HEK293 (cell line): ENCODE results near the gene BMP2K.
"Not testable (repeated sequence)": the region's sequence is repeated elsewhere in the genome, so short reads cannot be mapped to it uniquely, and the experiment has no call there.

ENCODE experiments used
- CTCF ChIA-PET: fragments of 350-600 bp; formaldehyde crosslinking; extraction: SDS; loops from one replicate; lab custom pipeline; 2021; ENCODE audit warnings: antibody characterized with exemption; lab: Yijun Ruan, JAX
- POLR2A ChIA-PET: fragments of 300-600 bp; formaldehyde crosslinking; extraction: SDS; loops from one replicate; lab custom pipeline; 2020; ENCODE audit warnings: antibody characterized with exemption, inconsistent platforms; lab: Yijun Ruan, JAX
- H3K27ac ChIP-seq: fragments of 200-500 bp; sonication (Bioruptor generic); 2 replicates; pipeline ENCODE4 v1.5.1; 2014; ENCODE audit warnings: low read depth, low read length, control low read depth, inconsistent platforms; ENCODE audit errors: extremely low read depth
- H3K36me3 ChIP-seq, 2 experiments: fragments of 200-500 bp in 1 of 2; sonication (Bioruptor generic) in 1 of 2; 1 replicate in 1 of 2; 2 replicates in 1 of 2; pipeline ENCODE4 v1.5.1; 2014 to 2017; ENCODE audit warnings: inconsistent platforms in 2 of 2, low read length in 2 of 2; ENCODE audit not compliant: control insufficient read depth in 2 of 2, insufficient read depth in 1 of 2
- H3K4me1 ChIP-seq: fragments of 200-500 bp; sonication (Bioruptor generic); 2 replicates; pipeline ENCODE4 v1.5.1; 2014; ENCODE audit warnings: mild to moderate bottlenecking, low read length, inconsistent platforms; ENCODE audit not compliant: control insufficient read depth, insufficient read depth
- H3K4me3 ChIP-seq: 2 replicates; pipeline ENCODE4 v1.5.1; 2011; ENCODE audit warnings: low read depth, mild to moderate bottlenecking, control low read depth, low read length, moderate library complexity
- H3K9me3 ChIP-seq: fragments of 200-500 bp; sonication (Bioruptor generic); 2 replicates; pipeline ENCODE4 v1.5.1; 2014; ENCODE audit warnings: low read depth, low read length, inconsistent platforms; ENCODE audit not compliant: control insufficient read depth, insufficient read depth
- BCL11B ChIP-seq: fragments of 450-650 bp; formaldehyde crosslinking; IDR thresholded peaks from 2 replicates; pipeline ENCODE4 v1.5.1; 2016; ENCODE audit warnings: low read depth, missing biosample characterization, missing genetic modification characterization
- ZEB2 ChIP-seq: fragments of 450-650 bp; formaldehyde crosslinking; IDR thresholded peaks from 2 replicates; pipeline ENCODE4 v1.5.1; 2016; ENCODE audit warnings: missing biosample characterization, missing genetic modification characterization
- ZNF146 ChIP-seq: fragments of 450-650 bp; formaldehyde crosslinking; IDR thresholded peaks from 2 replicates; pipeline ENCODE4 v1.5.1; 2016; ENCODE audit warnings: missing biosample characterization, missing genetic modification characterization
- ZNF19 ChIP-seq: fragments of 450-650 bp; formaldehyde crosslinking; IDR thresholded peaks from 2 replicates; pipeline ENCODE4; 2016; ENCODE audit warnings: missing biosample characterization, missing genetic modification characterization, low read depth
- ZNF391 ChIP-seq: fragments of 450-650 bp; formaldehyde crosslinking; IDR thresholded peaks from 2 replicates; pipeline ENCODE4 v1.5.1; 2016; ENCODE audit warnings: low read depth, missing biosample characterization, missing genetic modification characterization, borderline replicate concordance
- ZNF521 ChIP-seq: fragments of 450-650 bp; formaldehyde crosslinking; IDR thresholded peaks from 2 replicates; pipeline ENCODE4 v1.5.1; 2017; ENCODE audit warnings: missing biosample characterization, mild to moderate bottlenecking, missing genetic modification characterization
- TF ChIP-seq, protein P1 (sequence below): fragments of 450-650 bp; formaldehyde crosslinking; IDR thresholded peaks from 2 replicates; pipeline ENCODE4 v1.5.1; 2017; ENCODE audit warnings: missing biosample characterization, missing genetic modification characterization
- TF ChIP-seq, protein P2 (sequence below): fragments of 450-650 bp; formaldehyde crosslinking; IDR thresholded peaks from 2 replicates; pipeline ENCODE4 v1.5.1; 2016; ENCODE audit warnings: missing biosample characterization, missing genetic modification characterization, borderline replicate concordance
- TF ChIP-seq, protein P3 (sequence below): fragments of 450-650 bp; formaldehyde crosslinking; IDR thresholded peaks from 2 replicates; pipeline ENCODE4 v1.5.1; 2016; ENCODE audit warnings: missing biosample characterization, missing genetic modification characterization

BMP2K gene

GRCh38 chr4:78788007-78788889, 12.1 kb downstream of the BMP2K start:
- CTCF ChIA-PET: interaction anchor here (0.6 kb wide), 1 partner anchor 21 kb away, joined by 5 read pairs; no protein-coding TSS in a partner anchor
- no peaks in the 10 kb centered on the region for H3K36me3 ChIP-seq
- TF ChIP-seq, protein P1, sequence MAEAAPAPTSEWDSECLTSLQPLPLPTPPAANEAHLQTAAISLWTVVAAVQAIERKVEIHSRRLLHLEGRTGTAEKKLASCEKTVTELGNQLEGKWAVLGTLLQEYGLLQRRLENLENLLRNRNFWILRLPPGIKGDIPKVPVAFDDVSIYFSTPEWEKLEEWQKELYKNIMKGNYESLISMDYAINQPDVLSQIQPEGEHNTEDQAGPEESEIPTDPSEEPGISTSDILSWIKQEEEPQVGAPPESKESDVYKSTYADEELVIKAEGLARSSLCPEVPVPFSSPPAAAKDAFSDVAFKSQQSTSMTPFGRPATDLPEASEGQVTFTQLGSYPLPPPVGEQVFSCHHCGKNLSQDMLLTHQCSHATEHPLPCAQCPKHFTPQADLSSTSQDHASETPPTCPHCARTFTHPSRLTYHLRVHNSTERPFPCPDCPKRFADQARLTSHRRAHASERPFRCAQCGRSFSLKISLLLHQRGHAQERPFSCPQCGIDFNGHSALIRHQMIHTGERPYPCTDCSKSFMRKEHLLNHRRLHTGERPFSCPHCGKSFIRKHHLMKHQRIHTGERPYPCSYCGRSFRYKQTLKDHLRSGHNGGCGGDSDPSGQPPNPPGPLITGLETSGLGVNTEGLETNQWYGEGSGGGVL (tag by site-specific recombination): no peak
- TF ChIP-seq ZEB2 (tag by site-specific recombination) (no peak), BCL11B (no peak), ZNF19 (tag by site-specific recombination) (no peak), ZNF391 (tag by site-specific recombination) (no peak)
- TF ChIP-seq, all 188 proteins: peak for 0
- Histone ChIP-seq H3K27ac (no peak overlapping the region), H3K9me3 (no peaks in the 10 kb centered on the region), H3K4me1 (no peaks in the 10 kb centered on the region), H3K4me3 (no peak overlapping the region)
- POLR2A ChIA-PET: no interaction called here

DNA sequence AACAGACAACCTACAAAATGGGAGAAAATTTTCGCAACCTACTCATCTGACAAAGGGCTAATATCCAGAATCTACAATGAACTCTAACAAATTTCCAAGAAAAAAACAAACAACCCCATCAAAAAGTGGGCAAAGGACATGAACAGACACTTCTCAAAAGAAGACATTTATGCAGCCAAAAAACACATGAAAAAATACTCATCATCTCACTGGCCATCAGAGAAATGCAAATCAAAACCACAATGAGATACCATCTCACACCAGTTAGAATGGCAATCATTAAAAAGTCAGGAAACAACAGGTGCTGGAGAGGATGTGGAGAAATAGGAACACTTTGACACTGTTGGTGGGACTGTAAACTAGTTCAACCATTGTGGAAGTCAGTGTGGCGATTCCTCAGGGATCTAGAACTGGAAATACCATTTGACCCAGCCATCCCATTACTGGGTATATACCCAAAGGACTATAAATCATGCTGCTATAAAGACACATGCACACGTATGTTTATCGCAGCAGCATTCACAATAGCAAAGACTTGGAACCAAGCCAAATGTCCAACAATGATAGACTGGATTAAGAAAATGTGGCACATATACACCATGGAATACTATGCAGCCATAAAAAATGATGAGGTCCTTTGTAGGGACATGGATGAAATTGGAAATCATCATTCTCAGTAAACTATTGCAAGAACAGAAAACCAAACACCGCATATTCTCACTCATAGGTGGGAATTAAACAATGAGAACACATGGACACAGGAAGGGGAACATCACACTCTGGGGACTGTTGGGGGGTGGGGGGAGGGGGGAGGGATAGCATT, 19.7 kb downstream of the BMP2K start:
- TF ChIP-seq ZNF146 (tag by site-specific recombination): peak; percentile 85
- H3K9me3 ChIP-seq, H3K27ac ChIP-seq, POLR2A ChIA-PET, H3K36me3 ChIP-seq, CTCF ChIA-PET, H3K4me3 ChIP-seq, H3K4me1 ChIP-seq: not testable (repeated sequence)

DNA sequence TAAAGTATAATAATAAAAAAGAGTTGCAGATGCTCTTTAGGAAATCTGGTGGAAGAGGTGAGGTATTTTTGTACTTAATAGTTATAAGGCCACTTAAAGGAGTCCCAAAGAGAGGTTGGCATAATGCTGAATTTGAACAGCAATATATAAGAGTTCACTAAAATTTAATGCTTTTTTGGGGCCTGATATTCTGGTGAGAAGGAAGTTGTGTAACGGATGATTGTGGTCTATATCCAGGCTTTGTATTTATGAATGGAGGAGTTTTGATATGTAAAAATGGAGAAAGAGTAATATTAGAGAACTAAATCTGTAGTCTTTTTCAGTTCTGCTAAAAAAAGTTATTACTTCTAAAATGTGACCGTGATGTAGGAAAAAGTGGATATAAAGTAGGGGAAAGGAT, 20.4 kb downstream of the BMP2K start:
- Histone ChIP-seq H3K27ac (no peak overlapping the region), H3K9me3 (no peaks in the 10 kb centered on the region), H3K36me3 (no peaks in the 10 kb centered on the region), H3K4me3 (no peak overlapping the region), H3K4me1 (0 out of 2 replicates have a peak, but pooled peaks cover 2% of the 10 kb centered on the region)
- TF ChIP-seq, protein P2, sequence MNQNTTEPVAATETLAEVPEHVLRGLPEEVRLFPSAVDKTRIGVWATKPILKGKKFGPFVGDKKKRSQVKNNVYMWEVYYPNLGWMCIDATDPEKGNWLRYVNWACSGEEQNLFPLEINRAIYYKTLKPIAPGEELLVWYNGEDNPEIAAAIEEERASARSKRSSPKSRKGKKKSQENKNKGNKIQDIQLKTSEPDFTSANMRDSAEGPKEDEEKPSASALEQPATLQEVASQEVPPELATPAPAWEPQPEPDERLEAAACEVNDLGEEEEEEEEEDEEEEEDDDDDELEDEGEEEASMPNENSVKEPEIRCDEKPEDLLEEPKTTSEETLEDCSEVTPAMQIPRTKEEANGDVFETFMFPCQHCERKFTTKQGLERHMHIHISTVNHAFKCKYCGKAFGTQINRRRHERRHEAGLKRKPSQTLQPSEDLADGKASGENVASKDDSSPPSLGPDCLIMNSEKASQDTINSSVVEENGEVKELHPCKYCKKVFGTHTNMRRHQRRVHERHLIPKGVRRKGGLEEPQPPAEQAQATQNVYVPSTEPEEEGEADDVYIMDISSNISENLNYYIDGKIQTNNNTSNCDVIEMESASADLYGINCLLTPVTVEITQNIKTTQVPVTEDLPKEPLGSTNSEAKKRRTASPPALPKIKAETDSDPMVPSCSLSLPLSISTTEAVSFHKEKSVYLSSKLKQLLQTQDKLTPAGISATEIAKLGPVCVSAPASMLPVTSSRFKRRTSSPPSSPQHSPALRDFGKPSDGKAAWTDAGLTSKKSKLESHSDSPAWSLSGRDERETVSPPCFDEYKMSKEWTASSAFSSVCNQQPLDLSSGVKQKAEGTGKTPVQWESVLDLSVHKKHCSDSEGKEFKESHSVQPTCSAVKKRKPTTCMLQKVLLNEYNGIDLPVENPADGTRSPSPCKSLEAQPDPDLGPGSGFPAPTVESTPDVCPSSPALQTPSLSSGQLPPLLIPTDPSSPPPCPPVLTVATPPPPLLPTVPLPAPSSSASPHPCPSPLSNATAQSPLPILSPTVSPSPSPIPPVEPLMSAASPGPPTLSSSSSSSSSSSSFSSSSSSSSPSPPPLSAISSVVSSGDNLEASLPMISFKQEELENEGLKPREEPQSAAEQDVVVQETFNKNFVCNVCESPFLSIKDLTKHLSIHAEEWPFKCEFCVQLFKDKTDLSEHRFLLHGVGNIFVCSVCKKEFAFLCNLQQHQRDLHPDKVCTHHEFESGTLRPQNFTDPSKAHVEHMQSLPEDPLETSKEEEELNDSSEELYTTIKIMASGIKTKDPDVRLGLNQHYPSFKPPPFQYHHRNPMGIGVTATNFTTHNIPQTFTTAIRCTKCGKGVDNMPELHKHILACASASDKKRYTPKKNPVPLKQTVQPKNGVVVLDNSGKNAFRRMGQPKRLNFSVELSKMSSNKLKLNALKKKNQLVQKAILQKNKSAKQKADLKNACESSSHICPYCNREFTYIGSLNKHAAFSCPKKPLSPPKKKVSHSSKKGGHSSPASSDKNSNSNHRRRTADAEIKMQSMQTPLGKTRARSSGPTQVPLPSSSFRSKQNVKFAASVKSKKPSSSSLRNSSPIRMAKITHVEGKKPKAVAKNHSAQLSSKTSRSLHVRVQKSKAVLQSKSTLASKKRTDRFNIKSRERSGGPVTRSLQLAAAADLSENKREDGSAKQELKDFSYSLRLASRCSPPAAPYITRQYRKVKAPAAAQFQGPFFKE (tag by site-specific recombination): no peak
- no peak for TF ChIP-seq ZNF521 (tag by site-specific recombination)
- TF ChIP-seq, protein P3, sequence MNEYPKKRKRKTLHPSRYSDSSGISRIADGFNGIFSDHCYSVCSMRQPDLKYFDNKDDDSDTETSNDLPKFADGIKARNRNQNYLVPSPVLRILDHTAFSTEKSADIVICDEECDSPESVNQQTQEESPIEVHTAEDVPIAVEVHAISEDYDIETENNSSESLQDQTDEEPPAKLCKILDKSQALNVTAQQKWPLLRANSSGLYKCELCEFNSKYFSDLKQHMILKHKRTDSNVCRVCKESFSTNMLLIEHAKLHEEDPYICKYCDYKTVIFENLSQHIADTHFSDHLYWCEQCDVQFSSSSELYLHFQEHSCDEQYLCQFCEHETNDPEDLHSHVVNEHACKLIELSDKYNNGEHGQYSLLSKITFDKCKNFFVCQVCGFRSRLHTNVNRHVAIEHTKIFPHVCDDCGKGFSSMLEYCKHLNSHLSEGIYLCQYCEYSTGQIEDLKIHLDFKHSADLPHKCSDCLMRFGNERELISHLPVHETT (tag by site-specific recombination): no peak
- POLR2A ChIA-PET: no interaction called here
- CTCF ChIA-PET: interaction anchor here (0.6 kb wide), 1 partner anchor 13 kb away, joined by 4 read pairs; no protein-coding TSS in a partner anchor
